ENCODE data around the gene SPAG16.

SPAG16 gene

GRCh38 chr2:213243189-213244044, 40.8 kb upstream of the SPAG16 start:
- no peak for TF ChIP-seq MAX (IDR thresholded peaks at IDR 0.05)
- TF ChIP-seq USF1 (IDR thresholded peaks at IDR 0.05), result no peak
- TF ChIP-seq CREB1 (IDR thresholded peaks at IDR 0.05; ENCODE audit: low read depth), result no peak
- no peak for TF ChIP-seq EP300 (IDR thresholded peaks at IDR 0.05; ENCODE audit: borderline replicate concordance)
- TF ChIP-seq TAF1 (IDR thresholded peaks at IDR 0.05; ENCODE audit: low read depth), result no peak
- TF ChIP-seq RAD21 (IDR thresholded peaks at IDR 0.05; ENCODE audit: low read depth), result no peak
- TF ChIP-seq EGR1 (IDR thresholded peaks at IDR 0.05), result no peak
- TF ChIP-seq FOXM1 (IDR thresholded peaks at IDR 0.05; ENCODE audit: borderline replicate concordance, low read depth), result no peak
- no peak for TF ChIP-seq CEBPB (IDR thresholded peaks at IDR 0.05)
- TF ChIP-seq TCF12 (IDR thresholded peaks at IDR 0.05; ENCODE audit: low read depth), result no peak
- no peak for TF ChIP-seq YY1 (IDR thresholded peaks at IDR 0.05; ENCODE audit: low read depth)

GRCh38 chr2:213246497-213247281, 37.6 kb upstream of the SPAG16 start:
- TF ChIP-seq ZBTB7A (IDR thresholded peaks at IDR 0.05; ENCODE audit: low read depth) (no peak), FOXM1 (IDR thresholded peaks at IDR 0.05; ENCODE audit: borderline replicate concordance, low read depth) (no peak), RAD21 (IDR thresholded peaks at IDR 0.05; ENCODE audit: low read depth) (peak; percentile 84)

GRCh38 chr2:213247566-213247965, 36.7 kb upstream of the SPAG16 start:
- TF ChIP-seq YY1 (IDR thresholded peaks at IDR 0.05; ENCODE audit: low read depth) (no peak), FOXM1 (IDR thresholded peaks at IDR 0.05; ENCODE audit: borderline replicate concordance, low read depth) (no peak), EP300 (IDR thresholded peaks at IDR 0.05; ENCODE audit: borderline replicate concordance) (no peak), MAX (IDR thresholded peaks at IDR 0.05) (no peak), TEAD4 (IDR thresholded peaks at IDR 0.05) (no peak), ZBTB7A (IDR thresholded peaks at IDR 0.05; ENCODE audit: low read depth) (no peak), RAD21 (IDR thresholded peaks at IDR 0.05; ENCODE audit: low read depth) (no peak), NFIC (IDR thresholded peaks at IDR 0.05) (no peak), TAF1 (IDR thresholded peaks at IDR 0.05; ENCODE audit: low read depth) (no peak), CREB1 (IDR thresholded peaks at IDR 0.05; ENCODE audit: low read depth) (no peak), TCF12 (IDR thresholded peaks at IDR 0.05; ENCODE audit: low read depth) (no peak), REST (IDR thresholded peaks at IDR 0.05; ENCODE audit: low read depth) (no peak), USF1 (IDR thresholded peaks at IDR 0.05) (no peak), EGR1 (IDR thresholded peaks at IDR 0.05) (no peak), CEBPB (IDR thresholded peaks at IDR 0.05) (no peak)

GRCh38 chr2:213248637-213249036, 35.6 kb upstream of the SPAG16 start:
- TF ChIP-seq FOXM1 (IDR thresholded peaks at IDR 0.05; ENCODE audit: borderline replicate concordance, low read depth) (no peak), USF1 (IDR thresholded peaks at IDR 0.05) (no peak), ZBTB7A (IDR thresholded peaks at IDR 0.05; ENCODE audit: low read depth) (no peak), REST (IDR thresholded peaks at IDR 0.05; ENCODE audit: low read depth) (no peak), TEAD4 (IDR thresholded peaks at IDR 0.05) (no peak), EP300 (IDR thresholded peaks at IDR 0.05; ENCODE audit: borderline replicate concordance) (no peak), YY1 (IDR thresholded peaks at IDR 0.05; ENCODE audit: low read depth) (no peak), EGR1 (IDR thresholded peaks at IDR 0.05) (no peak), CREB1 (IDR thresholded peaks at IDR 0.05; ENCODE audit: low read depth) (no peak), NFIC (IDR thresholded peaks at IDR 0.05) (no peak), CEBPB (IDR thresholded peaks at IDR 0.05) (no peak), MAX (IDR thresholded peaks at IDR 0.05) (no peak), RAD21 (IDR thresholded peaks at IDR 0.05; ENCODE audit: low read depth) (no peak), TAF1 (IDR thresholded peaks at IDR 0.05; ENCODE audit: low read depth) (no peak), TCF12 (IDR thresholded peaks at IDR 0.05; ENCODE audit: low read depth) (no peak)

All from Ishikawa (cell line).